GM13977 (cell line): Measurements from ENCODE around the gene CREB3.

Experiments
- DNase-seq: peaks from one replicate; pipeline ENCODE4 v3.0.0; 2012; ENCODE audit warnings: low spot score
- CTCF ChIP-seq: IDR thresholded peaks from 2 replicates; pipeline ENCODE4 v1.5.1; 2012; ENCODE audit warnings: mild to moderate bottlenecking, control low read depth; ENCODE audit not compliant: insufficient read depth; ENCODE audit errors: extremely low read depth, missing control alignments
- in situ Hi-C: fragments of 300-500 bp; cut with MboI; formaldehyde crosslinking; loops from one replicate; pipeline ENCODE4 v1.12.0; 2022; ENCODE audit warnings: low sequenced_read_pairs, low pct_unique_long_range_greater_than_20kb, mixed read lengths, inconsistent platforms; ENCODE audit not compliant: unreplicated experiment

CREB3 gene

DNA sequence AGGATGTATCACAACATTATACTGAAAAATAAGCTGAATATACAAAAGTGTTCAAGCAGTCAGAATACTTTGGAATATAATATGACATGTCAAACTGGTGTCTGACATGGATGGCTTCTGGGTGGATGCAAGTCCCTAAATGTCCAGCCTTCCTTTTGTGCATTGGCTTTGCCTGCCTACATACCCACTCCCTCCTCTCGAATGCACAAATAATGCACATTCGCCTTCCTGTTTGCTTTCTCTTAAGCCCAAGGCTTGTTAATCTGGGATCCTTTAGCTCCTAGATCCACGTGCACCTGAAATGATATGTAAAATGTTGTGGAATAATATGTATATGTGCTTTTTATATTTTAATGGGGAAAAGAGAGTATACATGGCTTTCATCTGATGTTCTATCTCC, 46.0 kb downstream of the CREB3 start:
- TF ChIP-seq CTCF = no peak
- in situ Hi-C loops = no loop called here
- no peak for DNase-seq

DNA sequence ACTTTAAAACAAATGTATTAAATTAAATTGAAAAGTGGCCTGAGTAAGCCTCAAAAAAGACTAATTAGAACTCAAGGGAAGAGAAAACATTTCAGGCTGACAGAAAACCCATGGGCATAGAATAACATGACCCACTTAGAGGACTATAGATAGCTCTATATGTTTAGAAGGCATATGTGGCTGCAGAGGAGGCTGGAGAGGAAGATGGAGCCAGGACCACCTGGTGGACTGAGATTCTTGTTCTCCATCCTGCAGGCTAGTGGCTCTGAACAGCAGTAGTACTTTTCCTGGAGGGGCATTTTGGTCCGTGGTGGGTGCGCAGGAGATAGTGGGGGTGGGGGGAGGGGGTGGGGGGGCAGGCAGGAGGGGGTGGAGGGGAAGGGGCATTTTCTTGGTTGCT, 48.6 kb downstream of the CREB3 start:
- DNase-seq = no peak
- TF ChIP-seq CTCF = no peak
- in situ Hi-C loops = no loop called here

DNA sequence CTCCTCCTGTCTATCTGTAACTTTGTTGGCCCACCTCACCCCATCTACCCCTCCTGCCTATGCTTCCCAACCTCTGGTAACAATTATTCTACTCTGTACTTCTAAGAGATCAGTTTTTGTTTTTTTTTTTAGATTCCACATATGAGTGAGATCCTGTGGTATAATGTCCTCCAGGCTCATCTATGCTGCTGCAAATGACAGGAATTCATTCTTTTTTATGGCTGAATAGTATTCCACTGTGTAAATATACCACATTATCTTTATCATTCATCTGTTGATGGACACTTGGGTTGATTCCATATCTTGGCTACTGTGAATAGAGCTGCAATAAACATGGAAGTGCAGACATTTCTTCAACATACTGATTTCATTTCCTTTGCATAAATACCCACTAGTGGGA, 51.0 kb downstream of the CREB3 start:
- in situ Hi-C loops = no loop called here
- no peak for TF ChIP-seq CTCF
- DNase-seq = no peak
